ENCODE data around the gene SRPX2.

SRPX2 gene

DNA sequence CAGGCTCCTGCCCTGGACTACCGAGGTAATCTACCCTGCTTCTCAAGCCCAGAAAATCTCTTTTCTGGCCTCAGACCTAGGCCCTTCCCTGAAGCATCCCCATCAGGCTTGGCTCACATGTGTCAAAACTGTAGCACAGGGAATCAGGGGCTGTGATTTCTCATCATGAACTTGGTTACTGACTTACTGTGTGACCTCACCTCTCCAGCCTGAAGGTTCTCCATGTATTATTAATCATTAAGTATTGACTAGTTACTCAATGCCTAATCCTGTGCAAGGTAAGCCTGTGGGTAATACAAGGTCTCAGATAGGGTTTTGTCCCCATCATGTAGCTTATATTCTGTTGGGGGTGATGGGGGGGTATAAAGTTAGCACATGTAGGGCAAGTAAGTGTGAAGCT is 6.8 kb downstream of the SRPX2 start:
- DNase-seq (ENCODE audit: low read depth) = no peak

DNA sequence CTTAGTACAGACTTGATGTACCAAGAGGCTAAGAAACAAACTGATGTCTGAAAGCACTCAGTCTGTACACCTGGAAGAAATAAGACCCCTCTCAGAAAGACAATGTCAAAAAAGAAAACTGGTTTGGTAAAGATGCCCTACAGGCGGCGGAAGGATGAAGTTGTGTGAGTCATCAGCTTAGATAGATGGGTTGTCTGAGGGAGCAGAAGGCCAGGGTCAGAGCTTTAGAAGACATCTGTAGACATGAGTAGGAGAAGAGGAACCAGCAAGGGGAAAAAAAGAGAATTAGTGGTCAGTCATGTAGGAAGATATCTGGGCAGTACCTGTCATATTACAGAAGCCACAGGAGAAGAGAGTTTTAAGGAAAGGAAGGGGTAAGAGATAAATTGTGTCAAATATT is 8.3 kb downstream of the SRPX2 start:
- no peak for DNase-seq (ENCODE audit: low read depth)

DNA sequence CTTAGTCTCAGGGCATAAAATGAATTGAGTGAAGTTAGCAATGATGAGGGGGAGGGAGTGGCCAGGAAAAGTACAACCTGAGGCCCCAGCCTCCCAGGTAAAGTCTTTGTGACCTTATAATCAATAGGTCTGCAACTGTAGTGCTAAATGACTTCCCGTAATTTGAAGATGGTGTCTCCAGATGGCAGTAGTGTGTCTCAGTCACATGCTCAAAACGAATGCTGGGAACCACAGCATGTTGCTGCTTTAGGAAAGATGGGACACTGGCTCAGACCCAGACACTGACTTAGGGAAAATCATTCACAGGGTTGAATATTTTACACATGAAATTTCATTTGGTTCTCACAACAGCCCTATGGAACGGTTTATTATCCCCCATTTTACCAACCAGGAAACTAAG is 10.3 kb downstream of the SRPX2 start:
- no peak for DNase-seq (ENCODE audit: low read depth)

DNA sequence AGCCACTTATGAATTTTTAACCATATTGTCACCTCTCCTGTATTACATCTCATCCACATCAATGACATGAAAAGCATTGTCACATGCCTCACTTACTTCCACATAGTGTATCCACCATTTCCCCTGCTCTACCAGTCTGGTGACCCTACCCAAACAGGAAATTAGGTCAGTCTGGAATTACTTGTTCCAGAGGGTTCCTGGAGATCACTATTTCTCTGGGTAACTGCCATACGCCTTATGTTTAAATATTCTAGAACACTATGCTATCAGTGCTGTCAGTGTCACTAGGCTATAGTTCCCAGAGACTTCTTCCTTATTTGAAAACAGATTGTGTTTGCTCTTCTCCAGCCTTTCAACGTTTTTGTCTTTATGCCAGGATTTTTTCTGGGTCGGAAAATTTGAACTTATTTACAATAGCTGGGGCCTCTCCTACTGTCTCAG is 15.0 kb downstream of the SRPX2 start:
- DNase-seq (ENCODE audit: low read depth) = no peak

DNA sequence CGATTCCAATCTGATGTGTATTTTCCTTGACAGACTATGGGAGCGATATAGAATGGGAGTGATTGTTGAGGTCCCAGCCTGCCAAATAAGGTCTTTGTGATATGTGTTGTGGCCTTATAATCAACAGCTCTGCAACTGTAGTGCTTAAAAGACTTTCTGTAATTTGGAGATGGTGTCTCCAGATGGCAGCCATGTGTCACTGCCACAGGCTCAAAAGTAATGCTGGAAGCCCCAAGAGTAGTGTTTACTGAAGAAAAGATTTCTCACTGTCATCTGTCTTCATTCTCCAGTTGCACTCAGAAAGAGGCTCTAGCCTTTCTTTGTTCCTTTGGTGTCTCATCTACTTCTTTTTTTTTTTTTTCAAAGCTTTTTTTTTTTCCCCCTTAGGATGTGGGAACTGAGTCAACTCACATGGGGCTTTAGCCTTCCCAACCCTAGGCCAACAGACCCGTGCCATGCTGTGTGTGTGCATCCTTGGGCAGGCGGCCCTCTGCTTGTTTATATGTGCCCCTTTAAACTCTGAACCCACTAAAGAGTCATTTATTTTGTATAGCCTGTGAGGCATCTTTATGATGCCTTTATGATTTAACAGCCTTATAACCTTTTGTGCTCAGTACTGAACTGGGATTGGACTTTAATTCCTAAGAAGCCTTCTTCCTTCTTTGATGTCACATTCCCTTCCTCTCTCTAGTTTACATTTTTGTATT is 15.6 kb downstream of the SRPX2 start:
- DNase-seq (ENCODE audit: low read depth) = no peak

DNA sequence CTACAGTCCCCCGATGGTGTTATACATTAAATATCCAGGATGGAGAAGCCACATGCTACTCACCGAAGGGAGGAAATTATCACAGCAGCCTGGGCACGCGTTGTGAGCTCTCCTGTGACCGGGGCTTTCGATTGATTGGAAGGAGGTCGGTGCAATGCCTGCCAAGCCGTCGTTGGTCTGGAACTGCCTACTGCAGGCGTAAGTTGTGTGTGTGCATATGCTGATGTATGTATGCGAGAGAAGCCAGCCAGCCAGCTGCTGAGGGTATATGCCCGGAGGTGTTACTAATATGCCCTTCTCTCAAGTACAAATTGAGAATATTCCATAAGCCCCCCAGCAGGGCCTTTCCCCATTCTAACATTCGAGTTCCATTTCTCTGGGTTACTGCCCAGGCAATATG is 18.2 kb downstream of the SRPX2 start:
- no peak for DNase-seq (ENCODE audit: low read depth)

DNA sequence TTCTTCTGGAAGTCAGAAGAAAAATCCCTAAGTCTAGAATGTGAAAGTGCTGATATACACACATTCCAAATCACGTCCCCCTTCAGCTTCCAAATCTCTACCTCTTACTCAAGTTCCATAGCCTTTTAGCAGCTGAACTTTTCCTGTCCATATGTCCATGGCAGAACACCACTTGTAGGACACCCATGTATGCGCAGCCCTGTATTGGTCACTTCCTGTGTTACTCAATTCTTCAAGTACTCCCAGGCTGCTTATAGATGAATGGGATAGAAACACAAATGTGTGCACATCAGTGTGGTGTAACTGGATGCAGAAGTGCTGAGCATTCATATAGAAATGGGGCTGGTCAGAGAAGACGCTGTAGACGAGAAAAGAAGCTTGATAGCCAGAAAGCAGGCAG is 18.8 kb downstream of the SRPX2 start:
- peak; percentile 87 for DNase-seq (ENCODE audit: low read depth)

DNA sequence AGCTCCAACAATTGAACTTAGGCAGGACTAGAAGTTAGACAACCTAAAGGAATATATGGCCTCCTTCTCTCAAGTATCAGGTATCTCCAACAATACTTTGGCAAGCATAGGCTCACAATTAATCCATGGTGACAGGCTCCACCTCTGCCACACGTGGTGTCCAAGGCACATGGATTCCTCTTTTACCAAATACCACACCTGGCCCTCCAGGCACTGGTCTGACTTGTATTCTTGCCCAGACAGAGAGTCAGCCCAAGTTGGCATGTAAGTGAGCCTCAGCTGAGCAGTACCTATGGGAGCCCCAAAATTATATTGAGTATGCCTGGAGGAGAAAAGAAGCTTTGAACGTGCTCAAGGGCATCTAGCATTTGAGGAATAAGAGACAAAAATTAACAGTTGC is 19.6 kb downstream of the SRPX2 start:
- DNase-seq (ENCODE audit: low read depth) = no peak

DNA sequence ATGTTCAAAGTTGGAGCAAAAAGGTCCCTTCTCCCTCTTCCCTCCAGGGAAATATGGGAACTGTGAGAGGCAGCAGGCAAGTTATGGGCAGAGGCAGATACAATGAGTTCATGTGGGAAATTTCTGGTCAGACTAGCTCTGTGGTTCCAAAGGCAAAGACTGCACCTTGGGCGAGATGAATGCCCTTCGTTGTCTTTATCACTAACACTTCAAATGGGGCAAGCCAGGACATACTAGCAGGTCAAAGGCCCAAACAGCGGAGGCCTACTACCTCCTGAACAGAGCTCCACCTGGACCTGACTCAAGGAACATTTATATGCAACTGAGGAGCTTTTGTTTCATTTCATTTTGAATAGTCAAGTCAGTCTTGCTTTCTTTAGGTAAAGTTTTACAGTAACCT is 29.0 kb downstream of the SRPX2 start:
- no peak for DNase-seq (ENCODE audit: low read depth)

DNA sequence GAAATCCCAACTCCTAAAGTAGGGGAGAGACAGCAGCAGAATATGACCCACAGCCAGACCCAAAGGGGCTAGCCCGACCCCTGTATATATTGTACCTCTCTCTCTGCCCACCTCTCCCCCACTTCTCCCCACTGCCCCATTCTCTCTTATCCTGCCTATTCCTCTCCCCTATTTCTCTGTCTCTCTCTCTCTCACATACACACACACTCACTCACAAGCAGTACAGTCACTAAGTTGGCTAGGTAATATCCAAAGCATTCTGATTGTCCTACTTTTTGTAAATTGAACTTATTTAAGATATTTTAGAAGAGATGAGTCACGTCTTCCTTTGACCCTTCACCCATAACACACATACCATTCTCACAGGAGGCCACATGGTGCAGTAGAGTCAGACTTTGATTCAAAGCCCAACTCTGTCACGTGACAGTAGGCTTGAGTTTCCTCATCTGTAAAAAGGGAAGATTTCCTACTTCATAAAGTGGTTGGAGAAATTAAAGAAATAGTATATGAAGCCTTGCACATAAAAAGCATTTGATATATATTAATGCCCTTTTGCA is 29.5 kb downstream of the SRPX2 start:
- DNase-seq (ENCODE audit: low read depth) = peak; percentile 92

DNA sequence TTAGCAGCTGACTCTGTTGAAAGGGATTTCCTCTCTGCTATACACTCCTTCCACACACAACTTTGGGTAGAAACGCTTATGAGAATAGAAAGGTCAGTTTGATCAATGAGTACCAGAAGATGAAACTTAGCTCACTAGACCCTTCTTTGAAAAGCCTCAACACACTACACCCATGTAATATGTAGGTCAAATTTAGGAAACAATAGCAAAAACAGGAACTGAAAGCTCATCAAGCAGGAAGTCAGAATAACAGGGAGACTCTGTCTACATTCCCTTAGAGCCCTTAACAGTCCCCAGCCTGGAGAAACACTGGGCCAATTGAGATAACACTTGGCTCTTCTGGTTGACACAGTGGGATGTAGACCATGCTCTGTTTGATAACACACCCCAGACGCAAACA is 30.7 kb downstream of the SRPX2 start:
- no peak for DNase-seq (ENCODE audit: low read depth)

DNA sequence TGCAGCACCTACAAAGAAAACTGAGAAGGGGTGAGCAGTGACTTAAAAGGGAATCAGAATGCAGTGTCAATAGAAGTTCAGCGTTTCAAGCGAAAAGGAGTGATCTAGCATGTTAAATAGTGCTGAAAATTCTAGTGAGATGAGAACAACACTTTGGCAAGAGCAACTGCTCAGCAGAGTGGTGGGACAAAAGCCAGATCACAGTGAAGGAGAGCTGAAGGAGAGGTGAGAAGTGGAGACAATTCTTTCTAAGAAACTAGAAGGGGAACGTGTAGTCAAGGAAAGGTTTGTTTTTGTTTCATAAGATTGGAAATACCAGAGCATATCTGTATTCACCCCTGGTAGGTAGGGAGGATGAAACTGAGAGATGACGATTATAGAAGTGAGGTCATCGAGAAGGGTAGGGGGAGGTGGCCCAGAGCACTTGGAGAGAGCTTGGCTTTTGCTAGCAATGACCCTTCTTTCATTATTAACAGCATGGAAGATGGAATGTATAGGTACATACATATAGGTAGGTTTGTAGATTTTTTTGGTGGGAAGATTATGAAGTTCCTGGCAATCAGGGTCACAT is 33.7 kb downstream of the SRPX2 start:
- DNase-seq (ENCODE audit: low read depth) = peak; percentile 81

DNA sequence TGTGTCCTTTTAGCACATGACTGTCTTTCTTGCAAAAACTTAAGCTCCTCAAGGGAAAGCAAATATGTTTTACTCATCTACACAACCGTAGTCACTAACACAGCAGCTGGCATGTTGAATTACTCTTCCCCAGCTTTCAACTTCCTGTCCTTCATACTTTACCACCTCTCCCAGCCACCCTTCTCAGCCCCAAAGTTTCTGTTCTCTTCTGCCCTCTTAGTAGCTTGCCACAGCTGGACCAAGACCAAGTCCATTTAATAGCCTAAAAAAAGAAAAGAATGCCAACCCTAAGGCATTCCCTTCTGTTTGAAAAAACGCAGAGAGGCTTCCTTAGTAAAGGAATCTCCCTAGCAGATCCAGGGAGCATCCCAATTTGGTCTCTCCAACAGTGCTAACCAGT is 36.8 kb downstream of the SRPX2 start:
- DNase-seq (ENCODE audit: low read depth) = peak; percentile 32

DNA sequence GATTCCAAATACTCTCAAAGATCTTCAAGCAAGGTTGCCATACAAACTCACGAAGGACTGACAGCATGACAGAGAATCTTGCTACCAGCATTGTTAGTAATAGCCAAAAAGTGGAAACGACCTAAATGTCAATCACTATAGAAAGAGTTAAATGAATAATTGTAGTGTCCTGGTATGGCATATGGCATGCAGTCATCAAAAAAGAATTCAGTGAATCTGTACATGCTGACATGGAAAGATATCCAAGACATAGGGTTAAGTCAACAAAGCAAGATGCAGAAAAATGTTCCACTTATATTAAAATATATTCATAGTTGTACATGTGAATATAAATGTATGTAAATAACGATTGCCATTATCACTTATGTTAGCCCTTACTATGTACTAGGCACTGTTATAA is 37.6 kb downstream of the SRPX2 start:
- DNase-seq (ENCODE audit: low read depth) = peak; percentile 39

DNA sequence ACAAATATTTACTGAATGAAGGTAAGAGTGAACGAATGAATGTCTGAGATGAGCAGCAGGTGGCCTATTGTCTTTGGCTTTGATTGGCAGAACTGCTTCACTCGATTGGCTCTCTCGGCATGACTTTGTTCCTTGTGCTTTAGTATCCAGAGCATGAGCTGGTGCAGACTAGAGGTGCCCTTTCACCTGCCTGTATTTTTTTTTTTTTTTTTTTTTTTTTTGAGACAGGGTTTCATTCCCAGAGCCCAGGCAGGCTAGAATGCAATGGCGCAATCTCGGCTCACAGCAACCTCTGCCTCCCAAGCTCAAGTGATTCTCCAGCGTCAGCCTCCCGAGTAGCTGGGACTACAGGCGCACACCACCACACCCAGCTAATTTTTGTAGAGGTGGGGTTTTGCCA is 38.9 kb downstream of the SRPX2 start:
- DNase-seq (ENCODE audit: low read depth) = peak; percentile 30

DNA sequence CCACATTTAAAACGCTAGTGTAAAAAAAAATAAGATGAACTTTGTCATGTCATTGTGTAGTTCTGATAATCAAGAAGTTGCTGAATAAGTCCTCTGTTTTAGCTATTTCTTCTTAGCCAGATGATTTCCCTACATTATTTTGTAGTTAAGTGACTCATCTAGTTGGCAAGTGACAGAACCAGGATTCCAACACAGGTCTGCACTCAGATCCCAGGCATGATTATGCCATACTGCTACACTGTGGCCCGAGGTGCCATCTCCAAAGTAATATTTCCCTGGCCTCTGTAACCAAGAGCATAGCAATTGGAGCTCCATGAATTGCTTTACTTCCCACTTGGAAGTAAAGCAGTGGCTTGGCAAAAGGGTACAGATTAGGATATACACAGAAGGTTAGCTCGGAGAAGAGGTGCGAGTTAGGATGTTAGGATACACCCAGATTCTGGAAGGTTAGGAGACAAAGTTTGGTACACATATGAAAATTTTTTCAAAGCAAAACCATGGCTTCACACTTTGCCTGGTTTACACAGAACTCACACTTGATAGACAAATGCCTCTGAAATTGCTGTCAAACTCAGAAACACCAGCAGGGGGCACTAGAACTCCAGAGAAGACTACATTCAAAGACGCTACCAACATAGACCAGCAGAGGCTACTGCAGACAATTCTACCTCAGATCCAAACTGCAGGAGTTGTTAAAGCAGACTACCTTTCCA is 41.4 kb downstream of the SRPX2 start:
- DNase-seq (ENCODE audit: low read depth) = peak; percentile 79

DNA sequence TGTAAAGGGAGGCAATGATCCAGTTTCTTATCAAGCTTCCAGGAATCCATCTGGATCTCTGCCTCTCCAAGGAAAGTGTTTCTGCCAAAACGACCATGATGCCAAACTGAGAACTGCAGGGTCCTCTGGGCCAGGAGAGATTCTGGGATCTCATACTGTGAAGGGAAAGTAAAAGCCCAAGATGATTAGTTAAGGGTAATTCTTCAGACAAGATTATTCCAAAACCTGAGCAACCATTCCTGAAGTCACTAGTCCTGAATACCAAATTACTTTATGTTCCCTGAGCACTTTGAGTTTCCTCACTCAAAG is 42.0 kb downstream of the SRPX2 start:
- DNase-seq (ENCODE audit: low read depth) = no peak

DNA sequence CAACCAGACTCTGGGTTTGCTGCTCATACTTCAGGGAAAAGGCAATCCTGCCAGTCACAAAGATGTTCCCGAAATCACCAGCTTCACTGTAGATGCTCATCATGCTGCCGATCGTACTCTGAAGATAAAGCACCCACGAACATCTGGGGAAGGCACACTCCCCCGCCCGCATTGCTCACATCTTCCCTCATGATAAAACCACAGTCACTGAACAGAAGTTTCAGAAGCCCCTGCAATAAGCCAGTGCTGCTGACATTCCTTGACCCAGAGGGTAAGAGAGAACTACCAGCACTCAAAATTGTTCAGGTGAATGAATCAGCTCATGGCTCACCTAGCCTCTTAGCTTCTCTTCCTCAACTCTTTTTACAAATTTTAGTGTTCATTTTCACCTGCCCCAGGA is 43.1 kb downstream of the SRPX2 start:
- DNase-seq (ENCODE audit: low read depth) = no peak

DNA sequence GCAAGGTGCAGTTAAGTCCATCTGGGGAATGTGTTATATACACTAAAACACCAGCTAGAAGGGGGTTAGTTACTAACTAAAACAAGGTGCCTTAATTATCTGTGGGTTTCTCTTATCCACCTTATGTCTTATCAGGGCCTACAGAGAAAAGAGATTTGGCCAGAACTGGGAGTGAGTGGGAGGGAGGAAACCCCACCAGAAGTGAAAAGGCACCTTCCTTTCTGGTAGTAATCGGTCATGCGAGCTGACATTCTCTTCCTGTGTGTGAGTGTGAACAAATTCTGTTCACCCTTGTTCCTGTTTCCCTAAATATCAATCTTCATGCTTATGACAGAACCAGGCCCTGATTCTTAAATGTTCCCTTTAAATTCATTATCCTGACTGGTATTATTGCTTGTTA is 43.5 kb downstream of the SRPX2 start:
- DNase-seq (ENCODE audit: low read depth) = no peak

DNA sequence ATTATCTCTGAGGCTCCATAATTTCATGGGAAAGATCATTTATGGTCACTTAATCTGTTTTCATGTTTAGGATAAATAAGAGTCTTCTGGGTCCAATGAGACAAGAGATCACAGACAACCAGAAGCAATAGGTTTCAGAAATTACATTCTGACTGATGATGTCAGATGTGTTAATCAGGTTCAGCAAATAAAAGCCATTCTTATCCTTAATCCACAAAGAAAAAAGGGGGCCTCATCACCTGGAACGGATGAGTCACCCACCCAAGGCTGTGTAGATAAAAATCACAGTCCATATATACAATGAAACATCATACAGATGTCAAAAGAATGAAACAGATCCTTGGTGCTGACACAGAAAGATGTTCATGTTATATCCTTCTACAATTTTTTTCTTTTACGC is 51.3 kb downstream of the SRPX2 start:
- no peak for DNase-seq (ENCODE audit: low read depth)

DNA sequence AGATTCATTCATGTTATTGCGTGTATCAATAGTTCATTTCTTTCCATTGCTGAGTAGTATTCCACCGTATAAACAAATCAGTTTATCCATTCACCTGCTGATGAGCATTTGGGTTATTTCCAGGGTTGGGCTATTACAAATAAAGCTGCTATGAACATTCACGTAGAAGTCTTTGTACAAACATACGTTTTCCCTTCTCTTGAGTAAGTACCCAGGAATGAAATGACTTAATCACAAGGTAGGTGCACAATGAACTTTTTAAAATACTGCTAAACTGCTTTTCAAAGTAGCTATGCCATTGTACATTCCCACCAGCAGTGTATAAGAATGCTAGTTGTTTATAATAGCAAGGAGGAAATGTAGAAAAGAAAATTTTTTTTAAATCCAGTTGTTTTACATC is 52.0 kb downstream of the SRPX2 start:
- peak; percentile 44 for DNase-seq (ENCODE audit: low read depth)

DNA sequence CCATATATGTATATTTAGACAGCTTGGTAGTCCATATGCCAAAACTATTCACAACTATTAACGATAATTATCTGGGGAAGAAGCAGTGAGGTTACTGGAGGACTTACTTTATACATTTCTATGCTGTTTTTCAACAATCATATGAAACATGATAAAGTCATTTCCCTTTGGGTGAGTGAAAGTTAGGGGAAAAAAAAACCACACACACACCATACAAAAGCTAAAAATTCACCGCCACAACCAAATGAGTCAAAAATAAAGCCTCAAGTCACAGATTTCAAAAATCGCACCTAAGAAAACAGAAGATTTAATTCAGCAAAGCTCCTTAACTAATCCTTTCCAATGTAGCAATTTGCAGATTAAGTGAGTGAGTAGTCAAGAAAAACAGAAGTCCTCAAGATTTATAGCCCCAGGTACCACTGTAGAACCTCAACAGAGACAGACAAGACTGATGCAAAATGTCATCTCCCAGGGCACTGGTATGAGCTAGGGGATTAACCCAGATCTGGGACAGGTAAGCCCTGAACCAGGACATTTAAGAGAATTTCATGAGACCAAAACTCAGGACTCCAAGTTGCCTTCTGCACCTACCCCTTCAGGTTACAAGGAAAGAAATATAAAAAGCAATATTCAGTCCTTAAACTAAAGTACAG is 52.8 kb downstream of the SRPX2 start:
- DNase-seq (ENCODE audit: low read depth) = no peak

DNA sequence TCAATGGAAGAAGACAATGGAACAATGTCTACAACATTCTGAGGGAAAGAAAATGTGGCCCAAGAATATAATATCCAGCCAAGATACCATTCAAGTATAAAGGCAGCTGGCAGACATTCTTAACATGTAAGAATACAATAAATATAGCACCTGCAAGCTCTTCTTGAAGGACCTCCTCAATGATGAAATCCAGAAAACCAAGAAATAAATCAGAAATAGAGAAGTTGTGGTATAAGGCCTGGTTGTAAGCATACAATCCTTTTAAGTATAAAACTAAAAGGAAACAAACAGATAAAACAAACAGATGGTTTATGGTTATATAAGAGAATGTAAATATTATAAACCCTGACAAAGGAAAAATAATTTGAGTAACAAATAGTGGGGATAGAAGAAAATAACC is 54.6 kb downstream of the SRPX2 start:
- no peak for DNase-seq (ENCODE audit: low read depth)

All from iris pigment epithelial cell (primary cell).